WTC11 (cell line): ENCODE results near the gene HPS3. TPM values are rescaled to one million over a fixed set of nuclear protein-coding genes. Genes with fewer than 3 reads are reported as not detected.

ENCODE experiments used
- AFF4 ChIP-seq: sonication (generic); formaldehyde crosslinking; IDR thresholded peaks from 2 replicates; pipeline ENCODE4 v1.8.1; 2023; ENCODE audit warnings: mild to moderate bottlenecking, missing genetic modification reagents, borderline replicate concordance
- ATF2 ChIP-seq: sonication (generic); formaldehyde crosslinking; IDR thresholded peaks from 2 replicates; pipeline ENCODE4 v1.8.1; 2022; ENCODE audit warnings: low read depth, missing genetic modification reagents, borderline replicate concordance
- E2F4 ChIP-seq: sonication (generic); formaldehyde crosslinking; IDR thresholded peaks from 2 replicates; pipeline ENCODE4 v1.8.1; 2022; ENCODE audit warnings: low read depth, mild to moderate bottlenecking, moderate library complexity, missing genetic modification reagents, borderline replicate concordance
- ETV6 ChIP-seq: sonication (generic); formaldehyde crosslinking; IDR thresholded peaks from 2 replicates; pipeline ENCODE4 v1.8.1; 2022; ENCODE audit warnings: mild to moderate bottlenecking, missing genetic modification reagents
- FOXJ3 ChIP-seq: sonication (generic); formaldehyde crosslinking; IDR thresholded peaks from 2 replicates; pipeline ENCODE4 v1.9.0; 2021; ENCODE audit warnings: missing genetic modification reagents, mild to moderate bottlenecking, borderline replicate concordance
- JAZF1 ChIP-seq: fragments of 250-450 bp; sonication (Bioruptor Pico); IDR thresholded peaks from 2 replicates; pipeline ENCODE4 v1.9.0; 2021; ENCODE audit warnings: moderate library complexity, mild to moderate bottlenecking, inconsistent platforms
- KAT7 ChIP-seq: sonication (generic); formaldehyde crosslinking; IDR thresholded peaks from 2 replicates; pipeline ENCODE4 v1.8.1; 2023; ENCODE audit warnings: missing genetic modification reagents, mild to moderate bottlenecking, borderline replicate concordance
- NFATC4 ChIP-seq: fragments of 250-450 bp; sonication (Bioruptor Pico); IDR thresholded peaks from 2 replicates; pipeline ENCODE4 v1.9.0; 2021; ENCODE audit warnings: mild to moderate bottlenecking
- NFE2L1 ChIP-seq: sonication (generic); formaldehyde crosslinking; IDR thresholded peaks from 2 replicates; pipeline ENCODE4 v1.8.1; 2023; ENCODE audit warnings: missing genetic modification reagents
- PRRX2 ChIP-seq: fragments of 250-450 bp; sonication (Bioruptor Pico); IDR thresholded peaks from 2 replicates; pipeline ENCODE4 v1.8.0; 2021; ENCODE audit warnings: mild to moderate bottlenecking
- TEAD1 ChIP-seq: sonication (generic); formaldehyde crosslinking; IDR thresholded peaks from 2 replicates; pipeline ENCODE4 v1.8.0; 2022; ENCODE audit warnings: mild to moderate bottlenecking, missing genetic modification reagents
- ZNF416 ChIP-seq: fragments of 250-450 bp; sonication (Bioruptor Pico); IDR thresholded peaks from 2 replicates; pipeline ENCODE4 v1.9.0; 2021; ENCODE audit warnings: mild to moderate bottlenecking, inconsistent platforms
- ZNF423 ChIP-seq: fragments of 250-450 bp; sonication (Bioruptor Pico); IDR thresholded peaks from 2 replicates; pipeline ENCODE4 v2.1.2; 2022; ENCODE audit warnings: mild to moderate bottlenecking, moderate library complexity
- ZNF532 ChIP-seq: fragments of 250-450 bp; sonication (Bioruptor Pico); IDR thresholded peaks from 2 replicates; pipeline ENCODE4 v1.9.0; 2021; ENCODE audit warnings: mild to moderate bottlenecking, borderline replicate concordance
- total RNA-seq: library from RNA; stranded (reverse); gene quantifications from 3 replicates; pipeline ENCODE4 v1.2.3, GENCODE V29; 2021
- TF ChIP-seq, protein P1 (sequence below): sonication (generic); formaldehyde crosslinking; IDR thresholded peaks from 2 replicates; pipeline ENCODE4 v1.8.0; 2022; ENCODE audit warnings: mild to moderate bottlenecking, missing genetic modification reagents
- TF ChIP-seq, protein P2 (sequence below): sonication (generic); formaldehyde crosslinking; IDR thresholded peaks from 2 replicates; pipeline ENCODE4 v1.8.1; 2022; ENCODE audit warnings: missing genetic modification reagents, borderline replicate concordance
- TF ChIP-seq, protein P3 (sequence below): fragments of 250-450 bp; sonication (Bioruptor Pico); IDR thresholded peaks from 2 replicates; pipeline ENCODE4 v1.8.0; 2021; ENCODE audit warnings: mild to moderate bottlenecking
- TF ChIP-seq, protein P4 (sequence below): sonication (generic); formaldehyde crosslinking; IDR thresholded peaks from 2 replicates; pipeline ENCODE4 v1.8.0; 2022; ENCODE audit warnings: missing genetic modification reagents

The HPS3 gene
- total RNA-seq, 1 experiment from 2014 or later = 51.3 TPM

DNA sequence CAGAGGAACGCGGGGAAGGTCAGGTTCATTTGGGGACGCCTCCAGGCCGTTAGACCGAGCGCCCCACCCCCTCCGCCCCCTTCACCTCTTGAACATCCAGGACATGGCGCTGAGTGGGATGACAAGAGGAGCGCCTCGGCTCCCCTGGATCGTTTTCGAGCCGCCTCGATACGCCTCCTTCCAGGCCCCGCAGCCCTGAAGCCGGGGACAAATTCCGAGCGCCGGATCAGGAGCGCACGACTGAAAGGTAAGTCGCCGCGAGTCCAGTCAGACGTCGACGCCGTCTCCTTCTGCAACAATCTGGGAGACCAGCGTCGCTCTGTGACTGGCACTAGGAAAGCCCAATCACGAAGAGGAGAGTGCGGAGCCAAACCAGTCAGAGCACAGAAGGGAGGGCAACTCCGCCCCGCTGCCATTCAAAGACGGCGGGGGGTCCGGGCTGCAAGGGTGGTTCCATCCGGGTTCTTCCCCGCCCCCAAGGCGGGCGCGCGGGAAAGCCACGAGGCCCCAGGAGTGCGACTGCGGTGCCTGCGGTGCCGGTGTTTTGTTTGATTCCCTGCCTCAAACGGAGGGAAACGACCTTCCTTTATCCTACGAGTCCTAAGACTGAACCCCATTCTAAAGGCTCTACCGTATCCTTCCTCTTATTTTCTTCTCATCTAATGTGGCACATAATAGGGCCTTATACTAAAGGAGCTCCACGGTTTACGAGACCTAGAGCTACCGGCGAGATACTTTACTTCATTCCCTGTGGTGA, 43.0 kb upstream of the HPS3 start, which contains the start of gene HLTF (continued):
- TF ChIP-seq ZNF532 (CRISPR knock-in tag) (peak; percentile 62; the same call in 1 of the 2 replicates), ZNF423 (CRISPR knock-in tag) (peak; percentile 43; the same call in 1 of the 2 replicates), TEAD1 (CRISPR knock-in tag) (peak; percentile 97), KAT7 (CRISPR knock-in tag) (no peak), FOXJ3 (CRISPR knock-in tag) (peak; percentile 75; the same call in 1 of the 2 replicates), E2F4 (CRISPR knock-in tag) (peak; percentile 91; the same call in 1 of the 2 replicates), ZNF416 (CRISPR knock-in tag) (no peak), JAZF1 (CRISPR knock-in tag) (no peak), ETV6 (CRISPR knock-in tag) (peak; percentile 98), NFE2L1 (CRISPR knock-in tag) (peak; percentile 96), AFF4 (CRISPR knock-in tag) (0 out of 2 replicates have a peak, but pooled peaks have one; percentile 78), PRRX2 (0 out of 2 replicates have a peak, but pooled peaks have one; percentile 43), ATF2 (CRISPR knock-in tag) (peak; percentile 78; the same call in 1 of the 2 replicates), NFATC4 (CRISPR knock-in tag) (no peak)
- TF ChIP-seq, protein P1, sequence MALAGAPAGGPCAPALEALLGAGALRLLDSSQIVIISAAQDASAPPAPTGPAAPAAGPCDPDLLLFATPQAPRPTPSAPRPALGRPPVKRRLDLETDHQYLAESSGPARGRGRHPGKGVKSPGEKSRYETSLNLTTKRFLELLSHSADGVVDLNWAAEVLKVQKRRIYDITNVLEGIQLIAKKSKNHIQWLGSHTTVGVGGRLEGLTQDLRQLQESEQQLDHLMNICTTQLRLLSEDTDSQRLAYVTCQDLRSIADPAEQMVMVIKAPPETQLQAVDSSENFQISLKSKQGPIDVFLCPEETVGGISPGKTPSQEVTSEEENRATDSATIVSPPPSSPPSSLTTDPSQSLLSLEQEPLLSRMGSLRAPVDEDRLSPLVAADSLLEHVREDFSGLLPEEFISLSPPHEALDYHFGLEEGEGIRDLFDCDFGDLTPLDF (CRISPR knock-in tag) = peak; percentile 92
- TF ChIP-seq, protein P2, sequence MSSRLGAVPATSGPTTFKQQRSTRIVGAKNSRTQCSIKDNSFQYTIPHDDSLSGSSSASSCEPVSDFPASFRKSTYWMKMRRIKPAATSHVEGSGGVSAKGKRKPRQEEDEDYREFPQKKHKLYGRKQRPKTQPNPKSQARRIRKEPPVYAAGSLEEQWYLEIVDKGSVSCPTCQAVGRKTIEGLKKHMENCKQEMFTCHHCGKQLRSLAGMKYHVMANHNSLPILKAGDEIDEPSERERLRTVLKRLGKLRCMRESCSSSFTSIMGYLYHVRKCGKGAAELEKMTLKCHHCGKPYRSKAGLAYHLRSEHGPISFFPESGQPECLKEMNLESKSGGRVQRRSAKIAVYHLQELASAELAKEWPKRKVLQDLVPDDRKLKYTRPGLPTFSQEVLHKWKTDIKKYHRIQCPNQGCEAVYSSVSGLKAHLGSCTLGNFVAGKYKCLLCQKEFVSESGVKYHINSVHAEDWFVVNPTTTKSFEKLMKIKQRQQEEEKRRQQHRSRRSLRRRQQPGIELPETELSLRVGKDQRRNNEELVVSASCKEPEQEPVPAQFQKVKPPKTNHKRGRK (CRISPR knock-in tag) = no peak
- TF ChIP-seq, protein P3, sequence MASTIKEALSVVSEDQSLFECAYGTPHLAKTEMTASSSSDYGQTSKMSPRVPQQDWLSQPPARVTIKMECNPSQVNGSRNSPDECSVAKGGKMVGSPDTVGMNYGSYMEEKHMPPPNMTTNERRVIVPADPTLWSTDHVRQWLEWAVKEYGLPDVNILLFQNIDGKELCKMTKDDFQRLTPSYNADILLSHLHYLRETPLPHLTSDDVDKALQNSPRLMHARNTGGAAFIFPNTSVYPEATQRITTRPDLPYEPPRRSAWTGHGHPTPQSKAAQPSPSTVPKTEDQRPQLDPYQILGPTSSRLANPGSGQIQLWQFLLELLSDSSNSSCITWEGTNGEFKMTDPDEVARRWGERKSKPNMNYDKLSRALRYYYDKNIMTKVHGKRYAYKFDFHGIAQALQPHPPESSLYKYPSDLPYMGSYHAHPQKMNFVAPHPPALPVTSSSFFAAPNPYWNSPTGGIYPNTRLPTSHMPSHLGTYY (CRISPR knock-in tag) = no peak
- TF ChIP-seq, protein P4, sequence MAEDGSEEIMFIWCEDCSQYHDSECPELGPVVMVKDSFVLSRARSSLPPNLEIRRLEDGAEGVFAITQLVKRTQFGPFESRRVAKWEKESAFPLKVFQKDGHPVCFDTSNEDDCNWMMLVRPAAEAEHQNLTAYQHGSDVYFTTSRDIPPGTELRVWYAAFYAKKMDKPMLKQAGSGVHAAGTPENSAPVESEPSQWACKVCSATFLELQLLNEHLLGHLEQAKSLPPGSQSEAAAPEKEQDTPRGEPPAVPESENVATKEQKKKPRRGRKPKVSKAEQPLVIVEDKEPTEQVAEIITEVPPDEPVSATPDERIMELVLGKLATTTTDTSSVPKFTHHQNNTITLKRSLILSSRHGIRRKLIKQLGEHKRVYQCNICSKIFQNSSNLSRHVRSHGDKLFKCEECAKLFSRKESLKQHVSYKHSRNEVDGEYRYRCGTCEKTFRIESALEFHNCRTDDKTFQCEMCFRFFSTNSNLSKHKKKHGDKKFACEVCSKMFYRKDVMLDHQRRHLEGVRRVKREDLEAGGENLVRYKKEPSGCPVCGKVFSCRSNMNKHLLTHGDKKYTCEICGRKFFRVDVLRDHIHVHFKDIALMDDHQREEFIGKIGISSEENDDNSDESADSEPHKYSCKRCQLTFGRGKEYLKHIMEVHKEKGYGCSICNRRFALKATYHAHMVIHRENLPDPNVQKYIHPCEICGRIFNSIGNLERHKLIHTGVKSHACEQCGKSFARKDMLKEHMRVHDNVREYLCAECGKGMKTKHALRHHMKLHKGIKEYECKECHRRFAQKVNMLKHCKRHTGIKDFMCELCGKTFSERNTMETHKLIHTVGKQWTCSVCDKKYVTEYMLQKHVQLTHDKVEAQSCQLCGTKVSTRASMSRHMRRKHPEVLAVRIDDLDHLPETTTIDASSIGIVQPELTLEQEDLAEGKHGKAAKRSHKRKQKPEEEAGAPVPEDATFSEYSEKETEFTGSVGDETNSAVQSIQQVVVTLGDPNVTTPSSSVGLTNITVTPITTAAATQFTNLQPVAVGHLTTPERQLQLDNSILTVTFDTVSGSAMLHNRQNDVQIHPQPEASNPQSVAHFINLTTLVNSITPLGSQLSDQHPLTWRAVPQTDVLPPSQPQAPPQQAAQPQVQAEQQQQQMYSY (CRISPR knock-in tag) = 0 out of 2 replicates have a peak, but pooled peaks have one; percentile 45
